Stimulated activated CD8-positive, alpha-beta memory T cell treated with anti-CD3 and anti-CD28 coated beads, Interleukin-12 subunit alpha, Interleukin-12 subunit beta, amount 100 ng/mL, for 24 hours (primary cell): ENCODE results near the gene MYO3B.
"Not testable (repeated sequence)": the region's sequence is repeated elsewhere in the genome, so short reads cannot be mapped to it uniquely, and the experiment has no call there.

Experiments
- DNase-seq: peaks from one replicate; pipeline ENCODE4 v3.0.0-alpha.2; 2020; ENCODE audit errors: extremely low read depth

The MYO3B gene

DNA sequence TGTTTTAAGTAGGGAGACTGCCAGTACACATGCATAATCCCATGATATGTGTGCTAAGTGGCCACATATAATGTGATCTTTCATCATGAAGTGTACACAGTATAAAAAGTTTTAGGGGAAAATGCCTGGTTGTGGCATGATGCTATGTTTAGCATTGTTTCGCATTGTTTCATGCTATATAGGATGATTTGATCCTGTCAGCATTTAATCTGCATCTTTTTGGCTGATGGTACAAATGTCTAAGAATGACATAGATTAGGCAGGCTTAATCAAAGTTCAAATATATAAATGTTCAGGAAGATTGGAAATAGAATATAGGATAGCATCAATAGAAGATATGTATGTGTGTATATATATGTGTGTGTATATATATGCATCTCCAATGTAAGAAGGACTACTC lies 83.6 kb downstream of the MYO3B start:
- DNase-seq = no peak

DNA sequence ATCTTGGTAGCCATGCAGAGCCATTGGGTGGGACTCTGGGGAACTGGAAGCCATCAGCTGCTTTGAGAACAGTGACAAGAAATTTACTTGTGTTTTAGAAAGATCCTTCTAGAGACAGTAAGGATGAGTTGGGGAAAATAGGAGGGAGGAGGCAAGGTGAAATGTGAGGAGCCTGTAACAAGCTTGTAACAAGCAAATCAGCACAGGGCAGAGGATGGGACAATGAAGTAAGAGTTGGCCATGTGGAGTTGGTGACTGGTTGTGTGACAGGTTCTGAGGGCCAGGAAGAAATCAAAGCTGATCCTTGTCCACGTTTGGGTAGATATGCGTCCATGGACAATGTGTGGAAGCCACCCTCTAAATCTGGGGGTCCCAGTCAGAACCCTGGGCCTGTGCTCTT lies 84.4 kb downstream of the MYO3B start:
- DNase-seq = no peak

GRCh38 chr2:170262806-170263205 lies 84.9 kb downstream of the MYO3B start:
- DNase-seq = no peak

- DNase-seq = not testable (repeated sequence)
Measured at GRCh38 chr2:170263728-170264521, 86.0 kb downstream of the MYO3B start.

DNA sequence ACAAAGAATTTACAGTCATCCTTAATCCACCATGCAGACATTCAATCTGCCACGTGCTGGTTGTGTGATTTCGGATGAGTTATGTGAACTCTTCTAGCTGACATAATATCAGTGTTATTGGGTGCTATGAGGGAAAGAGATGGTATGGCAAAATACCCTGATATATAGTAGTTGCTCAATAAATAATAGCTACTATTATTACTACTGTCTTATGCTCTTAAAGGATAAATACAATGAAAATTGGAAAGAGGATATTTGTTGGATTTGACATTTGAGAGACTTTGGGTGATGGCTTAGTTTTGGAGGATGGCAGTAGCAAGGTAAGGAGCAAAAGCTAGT lies 86.5 kb downstream of the MYO3B start:
- no peak for DNase-seq

GRCh38 chr2:170264865-170265264 lies 86.9 kb downstream of the MYO3B start:
- DNase-seq = no peak

DNA sequence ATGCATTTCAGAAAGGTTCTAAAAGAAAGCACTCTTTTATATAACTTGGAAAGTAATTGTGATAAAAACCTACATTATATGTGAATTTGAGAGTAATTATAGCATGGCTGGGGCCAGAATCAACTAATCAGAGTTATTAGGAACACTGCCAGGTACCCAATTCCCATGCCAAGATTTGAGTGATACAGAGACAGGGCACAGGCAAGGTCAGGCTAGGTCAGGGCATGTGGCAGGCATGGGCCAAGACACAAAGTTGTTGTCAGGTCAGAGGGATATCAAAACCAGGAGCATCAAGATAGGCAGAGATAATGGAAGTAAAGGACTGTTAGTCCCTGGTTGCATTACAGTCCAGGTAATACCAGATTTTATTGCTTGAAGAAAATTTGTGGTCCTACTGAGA lies 87.4 kb downstream of the MYO3B start:
- DNase-seq = no peak

GRCh38 chr2:170266358-170266757 lies 88.4 kb downstream of the MYO3B start:
- DNase-seq = no peak

DNA sequence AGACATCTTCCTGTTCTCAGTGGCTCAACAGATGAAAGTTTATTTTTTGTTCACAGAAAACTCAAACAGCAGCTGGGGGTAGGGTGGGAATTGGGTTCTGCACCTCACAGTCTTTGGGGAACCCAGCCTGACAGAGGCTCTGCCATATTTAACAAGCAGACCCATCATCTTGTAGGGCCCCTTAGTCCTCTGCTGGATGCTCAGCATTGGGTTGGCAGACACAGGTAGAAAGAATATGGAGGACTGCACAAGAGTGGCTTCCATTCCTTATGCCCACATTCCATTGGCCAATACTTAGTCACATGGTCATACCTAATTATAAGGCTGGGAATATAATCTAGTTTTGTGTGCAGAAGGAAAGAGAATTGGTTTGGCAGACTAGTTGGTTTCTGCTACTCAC lies 89.1 kb downstream of the MYO3B start:
- no peak for DNase-seq

DNA sequence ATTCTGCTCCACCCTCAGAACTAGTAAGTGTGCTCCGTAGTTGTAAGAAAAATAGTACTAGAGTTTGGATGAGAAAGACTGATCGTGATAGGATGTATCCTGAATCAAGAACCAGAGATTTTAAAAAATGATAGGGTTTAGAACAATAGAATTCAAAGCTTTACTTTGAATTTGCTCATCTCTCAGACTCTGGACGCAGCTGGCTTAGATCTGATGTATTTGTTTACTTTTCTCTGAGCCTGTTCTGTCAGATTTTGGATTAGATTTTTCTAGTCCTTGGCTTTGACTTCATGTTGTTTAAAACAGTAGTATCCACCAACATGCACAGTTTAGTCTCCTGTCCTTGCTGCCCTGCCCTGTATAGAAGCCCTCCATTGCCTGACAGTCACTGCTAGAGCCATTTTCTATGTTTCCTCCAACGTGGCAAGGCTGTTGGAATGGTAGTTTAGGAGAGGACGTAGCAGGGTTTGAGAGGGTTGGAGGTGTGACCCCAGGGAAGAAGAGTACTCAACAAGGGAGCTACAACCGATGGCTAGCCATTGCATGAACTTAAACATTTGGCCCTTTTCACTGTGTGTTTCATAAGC lies 92.4 kb downstream of the MYO3B start:
- DNase-seq = no peak

- no peak for DNase-seq
Measured at GRCh38 chr2:170271340-170271739, 93.4 kb downstream of the MYO3B start.

DNA sequence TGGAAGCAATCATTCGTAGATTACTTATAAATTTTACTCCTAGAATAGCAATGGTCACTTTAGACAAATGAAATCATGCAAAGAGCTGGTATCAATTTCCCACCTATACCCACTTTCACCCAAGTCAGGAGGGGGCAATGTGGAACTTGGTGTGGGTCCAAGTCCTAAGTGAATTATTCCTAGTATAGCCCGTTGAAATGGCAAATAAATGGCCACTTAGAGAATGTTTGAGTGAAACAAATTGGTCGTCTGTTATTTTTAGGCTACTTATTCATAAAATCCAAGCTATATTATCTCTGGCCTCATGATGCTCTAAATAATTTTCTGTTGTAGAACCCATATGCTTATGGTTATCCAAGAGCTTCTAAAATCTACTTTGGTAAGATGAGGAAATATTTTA lies 98.1 kb downstream of the MYO3B start:
- no peak for DNase-seq

DNA sequence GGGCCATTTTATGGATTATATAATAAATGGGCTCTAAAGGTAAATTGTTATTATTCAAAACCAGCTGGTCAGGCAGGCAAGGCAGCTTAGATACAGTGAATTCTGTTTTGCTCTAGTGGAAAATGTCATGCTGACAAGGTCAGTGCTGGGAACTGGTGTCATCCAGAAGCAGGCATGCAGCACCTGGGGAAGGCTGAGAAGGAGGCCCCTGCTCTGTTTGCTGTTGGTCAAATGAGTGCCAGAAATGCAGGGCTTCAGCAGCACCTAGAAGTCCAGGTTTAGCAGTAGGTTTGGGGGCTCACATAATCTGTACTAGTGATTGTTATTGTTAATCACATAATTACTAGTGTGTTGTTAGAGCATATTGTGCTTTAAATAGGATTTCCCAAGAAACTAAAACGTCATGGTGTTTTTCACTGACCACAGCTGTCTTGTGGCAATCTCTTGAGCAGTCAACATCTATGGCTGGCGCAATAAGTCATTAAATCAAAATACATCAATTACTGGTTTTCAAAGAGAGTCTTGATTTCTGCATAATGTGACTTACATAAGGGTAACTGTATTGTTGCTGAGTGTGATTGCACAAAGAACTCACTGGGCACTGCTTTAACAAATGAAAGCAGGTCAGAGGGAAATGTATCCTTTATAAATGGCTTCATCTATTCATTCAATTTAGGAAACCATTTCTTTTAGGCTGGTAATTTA lies 99.1 kb downstream of the MYO3B start:
- no peak for DNase-seq

GRCh38 chr2:170277951-170278350 lies 100.0 kb downstream of the MYO3B start:
- DNase-seq = no peak

- not testable (repeated sequence) for DNase-seq
Measured at GRCh38 chr2:170279615-170280014, 101.7 kb downstream of the MYO3B start.

DNA sequence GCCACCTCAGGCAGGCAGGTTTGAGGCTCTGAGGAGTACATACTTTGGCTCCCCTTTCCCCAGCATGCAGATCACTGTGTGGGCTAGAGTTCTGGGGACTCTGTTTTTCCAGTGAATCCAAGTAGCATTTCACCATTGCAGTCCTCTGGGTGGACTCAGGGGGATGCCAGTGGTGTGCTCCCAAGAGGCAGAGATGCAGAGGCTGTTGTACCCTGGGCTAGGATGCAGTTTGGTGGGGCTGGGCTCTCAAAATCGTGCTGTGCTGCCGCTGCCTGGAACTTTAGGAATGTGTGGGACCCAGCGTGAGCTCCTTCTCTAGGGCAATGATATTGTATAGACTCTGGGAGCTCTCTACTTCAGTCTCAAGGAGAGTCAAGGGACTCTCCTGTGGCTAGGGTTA lies 104.9 kb downstream of the MYO3B start:
- DNase-seq = no peak

GRCh38 chr2:170284205-170284604 lies 106.3 kb downstream of the MYO3B start:
- no peak for DNase-seq

- no peak for DNase-seq
Measured at GRCh38 chr2:170288859-170289258, 110.9 kb downstream of the MYO3B start.

GRCh38 chr2:170291474-170291873 lies 113.5 kb downstream of the MYO3B start:
- DNase-seq = no peak

DNA sequence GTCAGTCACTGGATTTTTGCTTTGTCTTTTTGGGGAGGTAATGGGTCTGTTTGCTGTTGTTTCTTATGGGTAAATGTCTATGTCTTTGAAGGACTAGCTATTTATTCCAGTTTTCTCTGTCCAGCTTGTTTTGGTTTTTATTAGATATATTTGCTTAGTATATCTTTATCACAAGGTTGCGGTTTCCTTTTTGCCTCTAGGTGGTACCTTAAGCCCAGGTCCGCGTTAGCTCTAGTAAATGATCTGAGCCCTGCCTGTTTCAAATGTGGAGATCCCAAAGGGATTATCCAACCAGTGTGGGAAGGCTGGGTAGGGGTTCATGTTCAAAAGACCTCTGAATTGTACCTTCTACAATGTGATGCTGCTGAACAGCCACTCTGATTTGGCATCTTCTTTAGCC lies 114.5 kb downstream of the MYO3B start:
- DNase-seq = no peak

- no peak for DNase-seq
Measured at GRCh38 chr2:170297496-170297895, 119.5 kb downstream of the MYO3B start.

- DNase-seq = no peak
Measured at GRCh38 chr2:170298115-170298514, 120.2 kb downstream of the MYO3B start.

DNA sequence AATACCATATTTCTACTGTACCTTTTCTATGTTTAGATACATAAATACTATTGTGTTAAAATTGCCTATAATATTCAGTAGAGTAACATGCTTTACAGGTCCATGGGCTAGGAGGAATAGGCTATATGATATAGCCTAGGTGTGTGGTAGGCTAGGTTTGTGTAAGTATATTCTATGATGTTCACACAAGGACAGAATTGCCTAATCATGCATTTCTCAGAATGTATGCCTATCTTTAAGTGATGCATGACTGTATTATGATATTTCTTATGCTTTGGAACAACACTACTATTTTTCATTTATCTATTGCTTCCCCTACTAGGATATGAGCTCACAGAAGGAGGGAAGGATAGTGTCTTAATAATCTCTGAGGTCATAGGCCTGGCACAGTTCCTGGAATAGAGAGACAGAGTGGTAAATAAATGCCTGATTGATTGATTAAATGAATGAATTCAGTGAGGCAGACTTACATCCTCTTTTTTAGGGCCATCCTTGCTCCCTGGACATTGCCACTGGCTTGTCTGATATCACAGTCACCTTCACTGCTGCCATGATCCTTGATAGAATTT lies 121.0 kb downstream of the MYO3B start:
- DNase-seq = no peak
